ENCODE data around the gene ARHGAP44.

DNA sequence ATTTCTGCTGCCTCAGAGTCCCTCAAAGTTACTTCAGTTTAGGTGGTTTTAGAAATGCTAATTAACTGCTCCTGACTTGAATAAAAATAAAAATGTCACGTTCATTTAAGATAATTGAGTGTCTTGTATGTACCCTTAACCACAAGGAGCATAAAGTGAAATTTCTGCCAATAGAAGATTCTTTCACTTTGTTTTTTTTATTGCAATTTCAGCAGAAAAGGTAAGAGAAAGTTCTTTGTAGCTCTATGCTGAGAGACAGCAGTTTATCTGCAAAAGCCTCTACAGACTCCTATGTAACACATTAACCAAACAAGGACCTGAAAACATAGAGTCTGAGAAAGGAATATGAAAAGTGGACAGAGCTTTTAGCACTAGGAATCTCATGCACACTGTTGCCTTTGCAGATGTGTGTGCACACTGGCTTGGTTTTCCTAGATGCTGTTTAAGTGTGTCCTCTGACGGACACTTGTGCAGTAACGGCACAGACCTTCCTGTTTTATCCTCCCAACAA, 11.6 kb downstream of the ARHGAP44 start:
- TF ChIP-seq FOXK2 (IDR thresholded peaks at IDR 0.05) (no peak), ARNT (IDR thresholded peaks at IDR 0.05) (no peak), SP1 (IDR thresholded peaks at IDR 0.05) (no peak)

All from HEK293T (cell line).